Fibroblast of skin of left biceps (primary cell): ENCODE data around the gene GALNT2.
A peak's percentile ranks its signal among the peaks of the same experiment; 100 is the strongest.

ENCODE experiments used
- DNase-seq, 2 experiments: peaks; one replicate each; pipeline ENCODE4 v3.0.0-alpha.2; 2013; ENCODE audit warnings: low read depth in 2 of 2

Gene GALNT2

GRCh38 chr1:230256896-230257295 lies 189.9 kb downstream of the GALNT2 start:
- no peak for DNase-seq

DNA sequence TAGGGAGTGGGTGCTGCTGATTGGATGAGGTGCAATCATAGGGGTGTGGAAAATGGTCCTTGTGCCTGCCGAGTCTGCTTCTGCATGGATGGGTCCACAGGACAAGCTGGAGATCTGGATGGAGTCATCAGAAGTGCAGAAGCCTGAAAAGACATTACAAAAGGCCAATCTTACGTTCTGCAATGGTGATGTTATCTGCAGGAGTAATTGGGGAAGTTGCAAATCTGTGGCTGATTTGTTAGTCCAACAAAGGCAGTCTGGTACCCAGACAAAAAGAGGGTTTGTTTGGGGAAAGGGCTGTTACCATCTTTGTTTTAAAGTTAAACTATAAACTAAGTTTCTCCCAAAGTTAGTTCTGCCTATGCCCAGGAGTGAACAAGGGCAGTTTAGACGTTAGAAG lies 192.6 kb downstream of the GALNT2 start:
- DNase-seq = no peak

- no peak for DNase-seq
Observed at GRCh38 chr1:230260831-230261230, 193.8 kb downstream of the GALNT2 start.

- no peak for DNase-seq
Observed at GRCh38 chr1:230261928-230262650, 195.1 kb downstream of the GALNT2 start.

DNA sequence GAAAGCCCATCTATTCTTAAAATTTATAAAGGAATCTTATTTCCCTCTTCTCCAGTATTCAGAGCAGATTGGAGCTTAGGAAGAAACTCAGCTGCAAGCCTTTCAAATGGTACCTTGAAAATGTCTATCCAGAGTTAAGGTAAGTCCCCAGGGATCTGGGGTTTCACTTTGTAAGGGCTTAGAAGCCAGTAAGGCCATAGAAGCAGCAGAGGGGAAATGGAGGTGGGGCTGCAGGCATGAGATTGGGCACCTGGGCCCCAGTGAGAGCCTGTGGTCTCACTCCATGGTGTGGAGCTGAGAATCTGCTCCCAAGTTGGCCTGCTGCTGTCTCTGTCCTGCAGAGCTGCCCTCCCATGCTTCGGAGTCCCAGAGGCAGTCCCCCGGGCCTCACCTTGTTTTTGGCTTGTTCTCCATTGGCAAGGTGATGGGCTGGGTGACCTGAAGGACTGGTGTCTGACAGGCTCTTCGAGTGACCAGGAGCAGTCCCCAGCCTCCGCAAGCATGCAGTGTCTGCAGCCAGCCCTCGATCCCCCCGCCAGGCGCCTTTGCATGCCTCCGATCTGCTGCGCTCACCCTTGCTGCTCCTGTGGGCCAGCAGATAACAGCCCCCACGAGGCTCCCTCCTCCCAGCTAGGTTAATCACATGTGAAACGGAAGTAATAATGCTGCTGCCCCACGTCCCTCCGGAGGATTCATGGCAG lies 196.0 kb downstream of the GALNT2 start:
- no peak for DNase-seq

DNA sequence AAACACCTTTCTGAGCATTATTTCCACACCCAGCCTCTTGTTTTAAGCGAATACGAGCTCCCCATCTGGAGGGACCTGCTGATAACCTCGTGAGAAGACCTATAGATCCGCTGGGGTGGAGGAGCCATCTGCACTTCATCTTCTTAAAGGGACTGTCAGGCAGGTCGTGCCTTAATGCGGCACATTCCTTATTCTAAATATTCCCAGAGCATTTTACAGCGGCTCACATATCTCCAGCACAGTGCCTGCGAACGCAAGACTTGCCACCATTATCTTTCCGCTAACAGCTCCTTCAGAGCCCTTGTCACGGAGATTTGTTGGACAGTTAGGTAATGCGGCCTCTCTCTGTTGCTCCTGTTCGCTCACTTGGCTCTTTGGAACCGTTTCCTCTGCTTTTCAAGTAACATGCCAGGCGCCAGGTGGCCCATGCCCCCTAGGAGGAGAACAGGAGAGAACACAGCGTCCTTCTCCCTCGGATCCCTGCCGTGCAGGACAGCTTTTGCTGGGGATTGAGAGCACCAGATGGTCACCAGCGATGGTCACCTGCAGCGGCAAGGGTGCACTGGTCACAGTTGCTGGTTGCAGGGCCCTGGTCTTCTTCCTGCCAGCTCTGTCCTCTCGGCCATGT lies 196.6 kb downstream of the GALNT2 start:
- DNase-seq = no peak

- no peak for DNase-seq
Observed at GRCh38 chr1:230264342-230264741, 197.3 kb downstream of the GALNT2 start.

- no peak for DNase-seq
Observed at GRCh38 chr1:230265200-230266115, 198.4 kb downstream of the GALNT2 start.

- no peak for DNase-seq
Observed at GRCh38 chr1:230266456-230266855, 199.4 kb downstream of the GALNT2 start.

- DNase-seq = no peak
Observed at GRCh38 chr1:230267338-230268065, 200.5 kb downstream of the GALNT2 start.

GRCh38 chr1:230268371-230269170 lies 201.5 kb downstream of the GALNT2 start:
- DNase-seq = peak; percentile 35 to 38

DNA sequence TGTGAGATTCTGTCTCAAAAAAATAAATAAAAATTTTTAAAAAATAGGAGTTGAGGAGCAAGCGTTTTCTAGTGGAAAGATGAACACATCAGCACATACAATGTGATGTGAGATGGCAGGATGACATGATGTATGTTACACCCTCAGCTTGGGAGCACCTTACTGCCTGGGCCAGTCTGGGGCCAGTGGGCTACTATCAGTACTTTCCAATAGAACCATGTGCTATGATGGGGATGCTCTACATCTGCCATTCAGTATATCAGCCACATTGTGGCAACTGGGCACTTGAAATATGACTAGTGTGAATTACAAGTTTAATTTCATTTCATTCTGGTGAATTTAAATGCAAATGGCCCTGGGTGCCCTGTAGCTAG lies 203.1 kb downstream of the GALNT2 start:
- DNase-seq = no peak

- no peak for DNase-seq
Observed at GRCh38 chr1:230270559-230271281, 203.7 kb downstream of the GALNT2 start.

- no peak for DNase-seq
Observed at GRCh38 chr1:230271300-230272035, 204.4 kb downstream of the GALNT2 start.

GRCh38 chr1:230272557-230272956 lies 205.5 kb downstream of the GALNT2 start:
- DNase-seq = no peak

- DNase-seq = no peak
Observed at GRCh38 chr1:230273141-230273710, 206.2 kb downstream of the GALNT2 start.

DNA sequence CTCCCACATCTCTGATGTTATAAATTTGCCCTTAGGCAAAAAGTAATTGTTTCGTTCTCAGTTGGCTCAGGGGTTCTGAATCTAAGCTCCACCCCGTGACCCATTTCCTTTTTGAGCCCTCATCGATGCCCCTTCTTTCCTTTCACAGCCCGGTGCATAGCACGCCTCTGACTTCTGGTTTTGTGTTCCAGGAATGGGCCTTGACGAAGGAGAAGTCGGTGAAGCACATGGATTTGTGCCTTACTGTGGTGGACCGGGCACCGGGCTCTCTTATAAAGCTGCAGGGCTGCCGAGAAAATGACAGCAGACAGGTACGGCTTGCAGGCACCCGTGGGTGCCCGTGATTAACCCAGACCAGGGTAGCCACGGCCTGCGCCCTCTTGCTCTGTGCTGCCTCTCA lies 207.2 kb downstream of the GALNT2 start:
- no peak for DNase-seq

DNA sequence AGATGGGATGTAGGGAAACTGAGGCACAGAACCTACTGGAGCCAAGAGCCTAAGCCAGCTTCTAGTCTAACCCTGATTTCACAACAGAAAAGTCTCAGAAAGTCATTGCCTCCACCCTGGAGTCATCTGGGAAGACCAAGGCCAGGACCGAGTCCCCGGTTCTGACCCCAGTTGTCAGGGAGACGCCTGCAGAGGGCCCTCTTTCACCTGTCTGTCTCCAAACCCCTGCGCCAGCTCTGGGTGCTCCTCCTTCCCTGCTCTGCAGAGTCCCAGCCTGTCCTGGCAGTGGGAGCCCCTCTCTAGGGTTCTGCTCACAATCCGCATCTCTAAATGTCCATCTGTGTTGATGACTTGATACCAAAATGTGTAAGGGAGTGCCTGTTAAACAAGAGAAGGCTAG lies 209.4 kb downstream of the GALNT2 start:
- DNase-seq = no peak
